Activated CD8-positive, alpha-beta memory T cell treated with anti-CD3 and anti-CD28 coated beads for 4 hours (primary cell): ENCODE results near the gene ROBO2.

Experiments
- DNase-seq, 2 donors: peaks; one replicate each; pipeline ENCODE4 v3.0.0-alpha.2; 2020; ENCODE audit warnings: low read depth in 2 of 2

Gene ROBO2

DNA sequence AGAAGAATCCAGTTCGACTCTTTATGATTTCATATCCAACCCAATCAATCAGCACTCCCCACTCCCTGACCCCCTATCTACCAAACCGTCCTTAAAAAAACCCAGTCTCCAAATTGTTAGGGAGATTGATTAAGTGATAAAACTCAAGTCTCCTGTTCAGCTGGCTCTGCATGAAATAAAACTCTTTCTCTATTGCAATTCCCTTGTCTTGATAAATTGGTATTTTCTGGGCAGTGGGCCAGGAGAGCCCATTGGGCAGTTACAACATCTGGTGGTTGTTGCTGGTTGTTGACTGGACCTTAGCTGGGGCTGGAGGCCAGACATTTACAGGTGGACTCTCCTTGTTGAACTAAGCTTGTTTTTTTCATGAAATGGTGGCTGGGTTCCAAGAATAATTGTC lies 642.3 kb downstream of the ROBO2 start:
- no peak for DNase-seq

DNA sequence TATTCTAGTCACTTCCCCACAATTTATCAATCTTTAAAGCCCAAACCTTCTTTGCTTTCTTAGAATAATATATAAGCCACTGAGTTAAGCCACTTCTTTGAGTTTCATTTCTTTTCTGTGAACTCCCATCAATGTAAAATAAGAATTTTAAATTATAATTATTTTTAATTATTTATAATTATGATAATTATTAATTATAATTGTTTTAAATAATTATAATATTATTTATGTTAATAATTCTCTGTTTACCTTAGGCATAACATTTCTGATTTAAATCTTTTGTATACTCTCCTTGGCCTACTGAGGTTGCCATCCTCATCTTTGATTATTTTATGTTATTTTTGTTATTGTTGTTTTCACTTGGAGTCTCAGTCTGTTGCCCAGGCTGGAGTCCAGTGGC lies 644.2 kb downstream of the ROBO2 start:
- no peak for DNase-seq

DNA sequence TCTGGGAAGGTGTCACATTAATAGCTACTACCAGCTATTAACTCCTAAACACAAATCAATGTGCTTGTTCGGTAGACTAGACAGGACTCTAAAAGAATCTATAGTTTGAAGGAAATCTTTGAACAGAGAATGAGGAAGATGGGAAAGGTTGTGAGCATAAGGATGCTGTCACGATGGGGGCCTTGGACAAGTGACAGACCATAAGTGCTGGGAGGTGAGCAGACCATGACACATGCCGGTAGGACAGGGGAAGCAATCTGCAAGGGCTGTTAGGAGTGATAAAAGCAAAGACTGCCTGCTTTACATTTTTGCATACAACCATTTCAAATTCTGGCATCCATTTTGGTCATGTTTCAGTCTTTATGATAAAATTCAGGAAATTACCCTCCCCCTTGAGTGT lies 645.8 kb downstream of the ROBO2 start:
- DNase-seq, result no peak

DNA sequence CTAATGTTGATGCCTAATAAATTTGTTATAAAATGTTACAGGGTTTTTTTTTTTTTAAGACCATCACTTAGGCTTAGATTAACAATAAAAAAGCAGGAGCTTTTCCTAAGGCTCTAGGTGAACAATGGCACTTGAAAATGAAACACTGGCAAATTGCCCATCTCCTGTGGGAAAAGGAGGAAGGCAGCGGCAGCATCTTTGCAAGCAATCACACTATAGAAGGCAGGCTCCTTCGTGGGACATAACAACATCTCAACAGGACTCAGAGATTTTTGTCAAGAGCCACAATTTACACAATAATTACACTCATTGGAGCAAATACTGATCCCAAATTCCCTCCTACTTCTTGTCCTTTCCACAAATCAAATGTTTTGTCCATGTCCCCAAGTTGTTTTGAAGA lies 646.7 kb downstream of the ROBO2 start:
- DNase-seq, result no peak

DNA sequence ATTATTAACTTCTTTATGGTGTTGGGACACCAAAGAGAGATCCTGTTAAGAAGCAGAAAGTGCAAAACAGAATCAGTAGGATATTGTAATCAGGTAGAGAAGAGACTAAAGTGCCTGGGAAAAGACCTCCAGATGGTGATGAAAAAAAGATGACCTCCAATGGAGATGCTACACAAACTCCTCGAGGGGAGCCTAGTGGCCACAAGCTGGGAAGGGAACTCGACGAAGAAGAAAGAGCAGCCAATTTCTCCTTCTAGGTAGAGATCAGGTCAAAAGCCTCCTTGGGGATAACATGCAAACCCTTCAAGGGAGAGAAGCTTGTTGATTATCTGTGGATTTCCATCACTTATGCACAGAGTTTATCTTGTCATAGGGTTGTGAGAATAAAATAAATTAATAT lies 647.6 kb downstream of the ROBO2 start:
- DNase-seq, result no peak

DNA sequence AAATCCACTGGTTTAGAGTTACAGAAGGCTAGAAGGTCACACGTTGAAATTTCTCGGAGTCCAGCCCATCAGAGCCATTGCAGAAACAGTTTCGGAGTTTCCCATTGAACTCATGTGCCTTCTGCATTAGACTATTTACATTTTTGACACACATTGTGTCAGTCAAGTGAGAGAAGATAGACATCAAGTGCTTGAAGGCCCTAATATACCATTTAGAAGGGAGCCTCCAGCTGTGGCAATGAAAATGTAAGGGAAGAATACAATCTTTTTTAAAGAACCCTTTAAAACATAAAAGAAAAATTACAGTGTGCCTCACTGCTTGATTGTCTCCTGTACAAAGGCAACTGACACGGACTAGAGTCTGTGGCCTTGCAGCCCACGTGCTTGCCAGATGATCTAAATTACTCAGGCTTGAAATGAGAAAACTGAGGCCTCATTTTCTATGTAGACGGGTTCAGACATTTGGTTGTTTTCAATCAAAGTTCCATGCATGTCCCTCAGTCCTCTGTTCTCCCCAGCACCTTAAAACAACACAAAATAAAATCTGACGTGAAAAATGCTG lies 650.5 kb downstream of the ROBO2 start:
- no peak for DNase-seq

DNA sequence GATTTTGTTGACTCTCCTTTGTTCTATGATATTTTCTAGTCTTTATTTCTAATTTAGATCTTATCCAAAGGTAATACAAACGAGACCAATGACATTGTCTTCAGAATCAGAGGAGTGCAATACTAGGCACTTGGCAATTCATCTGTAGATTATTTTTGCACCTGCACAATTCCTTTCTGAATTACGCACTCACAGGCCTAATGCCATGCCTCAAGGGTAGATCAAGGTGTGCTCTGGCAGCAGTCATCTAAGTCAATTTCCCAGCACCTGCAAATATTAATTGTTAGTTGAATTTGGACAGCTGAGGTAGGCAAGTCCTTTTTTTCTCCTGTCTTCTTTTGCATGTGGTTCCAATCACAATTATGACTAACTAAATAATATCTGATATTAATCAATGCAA lies 653.2 kb downstream of the ROBO2 start:
- no peak for DNase-seq

DNA sequence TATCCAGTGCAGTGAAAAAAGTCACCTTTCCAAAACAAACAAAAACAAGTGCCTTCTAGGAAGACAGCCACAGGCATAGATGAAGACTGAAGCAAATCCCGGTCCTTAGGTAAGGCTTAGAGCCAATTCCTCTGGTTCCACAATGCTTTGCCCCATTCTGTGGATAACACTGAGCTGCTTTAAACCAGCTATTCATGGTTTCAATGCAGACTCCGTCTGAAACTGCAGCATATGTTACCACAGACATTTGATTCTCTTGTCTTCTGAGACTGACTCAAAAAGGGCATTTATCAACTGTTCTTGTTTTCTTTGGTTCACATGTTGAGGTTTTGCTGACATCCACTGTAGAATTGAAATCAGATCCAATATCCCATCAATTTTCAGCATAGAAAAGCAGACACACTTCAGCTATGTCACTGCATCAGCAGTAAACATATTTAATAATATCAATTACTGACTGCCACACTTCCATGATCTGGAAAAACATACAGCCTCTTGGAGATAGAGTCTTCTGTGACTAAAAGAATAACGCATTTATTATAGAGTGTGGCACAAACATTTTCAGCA lies 659.3 kb downstream of the ROBO2 start:
- no peak for DNase-seq
